Measurements from ENCODE around the gene LRIG1.

- TF ChIP-seq POLR2AphosphoS5 (IDR thresholded peaks at IDR 0.05) (no peak), POLR2A (IDR thresholded peaks at IDR 0.05) (no peak)
- TF ChIP-seq, protein P1, sequence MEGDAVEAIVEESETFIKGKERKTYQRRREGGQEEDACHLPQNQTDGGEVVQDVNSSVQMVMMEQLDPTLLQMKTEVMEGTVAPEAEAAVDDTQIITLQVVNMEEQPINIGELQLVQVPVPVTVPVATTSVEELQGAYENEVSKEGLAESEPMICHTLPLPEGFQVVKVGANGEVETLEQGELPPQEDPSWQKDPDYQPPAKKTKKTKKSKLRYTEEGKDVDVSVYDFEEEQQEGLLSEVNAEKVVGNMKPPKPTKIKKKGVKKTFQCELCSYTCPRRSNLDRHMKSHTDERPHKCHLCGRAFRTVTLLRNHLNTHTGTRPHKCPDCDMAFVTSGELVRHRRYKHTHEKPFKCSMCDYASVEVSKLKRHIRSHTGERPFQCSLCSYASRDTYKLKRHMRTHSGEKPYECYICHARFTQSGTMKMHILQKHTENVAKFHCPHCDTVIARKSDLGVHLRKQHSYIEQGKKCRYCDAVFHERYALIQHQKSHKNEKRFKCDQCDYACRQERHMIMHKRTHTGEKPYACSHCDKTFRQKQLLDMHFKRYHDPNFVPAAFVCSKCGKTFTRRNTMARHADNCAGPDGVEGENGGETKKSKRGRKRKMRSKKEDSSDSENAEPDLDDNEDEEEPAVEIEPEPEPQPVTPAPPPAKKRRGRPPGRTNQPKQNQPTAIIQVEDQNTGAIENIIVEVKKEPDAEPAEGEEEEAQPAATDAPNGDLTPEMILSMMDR (IDR thresholded peaks at IDR 0.05) = no peak
These were observed 59.1 kb downstream of the LRIG1 start for GRCh38 chr3:66441692-66442091.

Measured in prostate gland (tissue), 2 donors.